HG03108 (cell line): ENCODE results near the gene SLC12A9.

Source experiments
- ATAC-seq: cut with Tn5 transposase; IDR thresholded peaks from one replicate; pipeline ENCODE4 v1.9.1; 2021; ENCODE audit warnings: moderate library complexity; ENCODE audit not compliant: unreplicated experiment

Gene SLC12A9

DNA sequence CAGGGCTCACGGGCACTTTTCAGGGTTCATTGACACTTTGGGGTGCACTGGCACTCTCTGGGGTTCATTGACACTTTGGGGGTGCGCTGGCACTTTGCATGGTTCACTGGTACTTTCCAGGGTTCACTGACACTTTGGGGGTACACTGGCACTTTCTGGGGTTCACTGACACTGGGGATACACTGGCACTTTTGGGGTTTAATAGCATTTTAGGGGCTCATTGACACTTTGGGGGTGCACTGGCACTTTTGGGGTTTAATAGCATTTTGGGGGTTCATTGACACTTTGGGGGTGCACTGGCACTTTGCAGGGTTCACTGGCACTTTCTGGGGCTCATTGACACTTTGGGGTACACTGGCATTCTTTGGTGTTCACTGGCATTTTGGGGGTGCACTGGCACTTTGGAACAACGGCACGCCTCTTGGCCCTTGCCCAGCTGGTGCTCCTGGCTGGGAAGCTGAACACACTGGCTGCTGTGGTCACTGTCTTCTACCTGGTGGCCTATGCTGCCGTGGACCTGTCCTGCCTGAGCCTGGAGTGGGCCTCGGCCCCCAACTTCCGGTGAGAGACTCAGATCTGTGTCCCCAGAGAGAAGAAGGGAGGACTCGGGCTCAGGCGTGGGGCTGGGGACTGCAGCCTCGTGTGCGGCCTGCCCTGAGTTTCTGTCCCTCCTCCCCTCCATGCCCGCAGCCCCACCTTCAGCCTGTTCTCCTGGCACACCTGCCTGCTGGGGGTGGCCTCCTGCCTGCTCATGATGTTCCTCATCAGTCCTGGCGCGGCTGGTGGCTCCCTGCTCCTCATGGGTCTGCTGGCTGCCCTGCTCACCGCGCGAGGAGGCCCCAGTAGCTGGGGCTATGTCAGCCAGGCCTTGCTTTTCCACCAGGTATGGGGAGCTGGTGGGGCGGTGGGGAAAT lies 8.4 kb downstream of the SLC12A9 start:
- no peak for ATAC-seq

- no peak for ATAC-seq
Observed at GRCh38 chr7:100861616-100861985, 9.1 kb downstream of the SLC12A9 start.

- no peak for ATAC-seq
Observed at GRCh38 chr7:100863406-100863950, 11.0 kb downstream of the SLC12A9 start.

DNA sequence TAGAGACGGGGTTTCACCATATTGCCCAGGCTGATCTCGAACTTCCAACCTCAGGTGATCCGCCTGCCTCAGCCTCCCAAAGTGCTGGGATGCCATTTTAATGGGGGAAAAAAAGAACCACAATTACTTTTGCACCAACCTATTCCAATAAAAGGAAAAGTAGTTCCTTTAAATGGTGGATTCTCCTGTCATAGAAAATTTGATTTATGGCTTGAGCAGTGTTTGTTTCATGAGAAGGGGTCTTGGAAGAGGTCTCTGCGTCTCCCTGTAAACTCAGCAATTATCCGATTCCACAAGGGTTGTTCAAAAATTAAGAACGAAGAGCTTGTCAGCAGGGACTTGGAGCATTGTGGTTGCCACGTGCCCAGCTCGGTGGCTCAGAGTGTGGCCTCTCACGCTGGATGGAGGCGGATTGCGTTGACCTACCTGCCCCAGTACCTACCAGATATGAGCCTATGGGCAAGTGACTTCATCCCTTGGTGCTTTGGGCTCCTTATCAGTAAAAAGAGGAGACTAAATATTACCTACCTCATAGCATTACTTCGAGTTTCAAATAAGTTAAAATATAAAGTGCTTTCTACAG lies 11.8 kb downstream of the SLC12A9 start:
- ATAC-seq, result no peak

DNA sequence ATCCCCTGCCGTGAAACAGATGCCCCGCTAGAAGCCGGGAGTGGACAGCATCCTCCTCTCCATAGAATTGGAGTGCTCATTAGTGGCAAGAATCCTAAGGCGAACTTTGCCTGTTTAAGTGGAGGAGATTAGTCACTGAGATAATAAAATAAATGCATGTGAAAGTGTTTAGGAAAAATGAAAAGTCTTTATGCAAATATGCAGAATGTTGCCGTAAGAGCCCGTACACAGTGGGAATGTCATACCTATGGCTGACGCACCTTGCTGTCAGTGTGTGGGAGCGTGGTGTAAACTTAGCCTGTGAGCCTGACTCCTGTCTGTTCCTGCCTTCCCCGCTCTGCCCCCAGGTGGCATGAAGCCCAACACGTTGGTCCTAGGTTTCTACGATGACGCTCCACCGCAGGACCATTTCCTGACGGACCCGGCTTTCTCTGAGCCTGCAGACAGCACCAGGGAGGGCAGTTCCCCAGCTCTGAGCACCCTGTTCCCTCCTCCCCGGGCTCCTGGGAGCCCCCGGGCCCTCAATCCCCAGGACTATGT lies 12.9 kb downstream of the SLC12A9 start:
- ATAC-seq, result no peak

GRCh38 chr7:100865938-100866728 lies 13.6 kb downstream of the SLC12A9 start:
- ATAC-seq, result no peak

DNA sequence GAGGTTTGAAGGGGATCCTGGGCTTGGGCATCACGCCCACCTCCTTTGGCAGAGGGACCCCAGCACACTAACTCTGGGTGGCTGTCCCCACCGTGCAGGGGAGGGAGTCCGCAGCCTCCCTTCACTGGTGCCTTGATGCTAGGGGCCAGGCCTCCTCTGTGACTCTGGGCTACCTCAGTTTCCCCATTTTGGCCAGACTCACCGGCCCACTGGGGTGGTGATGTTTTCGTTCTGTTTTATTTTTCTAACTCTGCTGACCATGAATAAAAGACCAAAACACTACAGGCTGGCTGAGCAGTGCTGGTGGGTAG lies 14.2 kb downstream of the SLC12A9 start:
- ATAC-seq, result no peak

GRCh38 chr7:100867040-100867775 lies 14.7 kb downstream of the SLC12A9 start, which contains the start of gene TRIP6:
Gene TRIP6, plus strand, starts transcription at chr7:100867387. Its CDS starts 111 bp downstream, at chr7:100867498.
- peak; percentile 59 for ATAC-seq

DNA sequence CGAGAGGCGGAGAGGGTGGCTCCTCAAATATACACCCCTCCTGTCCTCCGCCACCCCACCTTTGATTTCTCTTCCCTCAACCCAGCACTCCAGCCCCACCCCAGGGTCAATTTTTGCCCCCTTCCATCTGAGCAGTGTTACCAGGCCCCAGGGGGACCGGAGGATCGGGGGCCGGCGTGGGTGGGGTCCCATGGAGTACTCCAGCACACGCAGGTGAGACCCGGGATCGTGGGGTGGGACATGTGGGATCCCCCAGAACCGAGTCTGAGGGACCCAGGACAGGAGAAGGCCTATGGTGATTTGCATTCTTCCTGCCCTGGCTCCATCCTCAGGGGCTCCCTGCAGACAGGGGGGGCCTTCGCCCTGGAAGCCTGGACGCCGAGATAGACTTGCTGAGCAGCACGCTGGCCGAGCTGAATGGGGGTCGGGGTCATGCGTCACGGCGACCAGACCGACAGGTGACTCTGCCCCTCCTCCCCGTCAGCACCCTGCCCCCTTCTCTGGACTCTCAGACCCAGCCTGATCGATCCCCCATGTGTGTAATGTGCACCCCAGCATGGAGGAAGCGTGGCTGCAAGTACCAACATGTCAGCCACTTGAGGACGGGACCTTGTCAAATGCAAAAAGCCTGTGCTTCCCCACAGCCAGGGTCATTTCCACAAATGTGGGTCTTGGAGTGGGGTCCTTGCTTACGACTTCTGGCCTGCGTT lies 15.4 kb downstream of the SLC12A9 start:
- no peak for ATAC-seq

- ATAC-seq, result no peak
Observed at GRCh38 chr7:100873599-100874299, 21.2 kb downstream of the SLC12A9 start.

- ATAC-seq, result no peak
Observed at GRCh38 chr7:100874300-100874576, 21.7 kb downstream of the SLC12A9 start.

DNA sequence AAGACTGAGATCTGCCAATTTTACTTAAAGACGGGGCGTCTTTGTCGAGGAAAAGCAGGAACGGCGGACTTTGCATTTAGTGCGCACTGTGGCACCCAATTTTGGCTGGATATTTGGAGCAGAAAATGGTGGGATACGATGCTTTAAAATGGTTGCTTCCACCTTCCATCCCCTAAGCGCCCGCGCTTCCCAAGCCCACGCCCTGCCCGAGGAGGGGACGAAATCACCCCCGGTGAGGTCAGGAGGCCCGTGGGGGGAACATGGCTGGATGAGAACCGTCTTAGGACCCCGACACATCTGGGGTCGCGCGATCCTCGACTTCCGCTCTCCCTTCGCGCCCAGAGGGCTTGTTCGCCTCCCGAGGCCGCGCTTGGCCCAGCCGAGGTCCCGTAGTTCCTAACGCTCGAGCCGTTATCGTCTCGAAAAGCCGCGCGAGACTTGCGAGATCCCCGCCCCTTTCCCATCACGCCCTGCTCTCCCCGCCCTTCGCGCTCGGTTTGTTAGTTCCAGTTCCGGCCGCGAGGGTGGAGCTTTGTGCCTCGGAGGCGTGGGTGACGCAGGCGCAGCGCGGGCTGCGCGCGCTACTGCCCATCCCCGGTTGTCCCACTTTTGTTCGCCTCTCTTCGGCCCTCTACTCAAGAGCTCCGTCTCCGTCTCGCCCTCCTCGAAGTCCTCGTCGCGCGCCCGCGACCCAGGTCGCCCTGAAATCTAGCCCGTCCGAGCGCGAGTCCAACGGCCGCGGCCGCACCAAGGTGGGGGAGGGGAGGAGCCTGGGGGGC lies 22.3 kb downstream of the SLC12A9 start, which contains the start of gene SRRT:
TSS of gene SRRT (plus strand) at position 527 of the 779 bp plus-strand sequence. CDS start 488 bp downstream, outside the sequence.
- peak; percentile 86 for ATAC-seq

DNA sequence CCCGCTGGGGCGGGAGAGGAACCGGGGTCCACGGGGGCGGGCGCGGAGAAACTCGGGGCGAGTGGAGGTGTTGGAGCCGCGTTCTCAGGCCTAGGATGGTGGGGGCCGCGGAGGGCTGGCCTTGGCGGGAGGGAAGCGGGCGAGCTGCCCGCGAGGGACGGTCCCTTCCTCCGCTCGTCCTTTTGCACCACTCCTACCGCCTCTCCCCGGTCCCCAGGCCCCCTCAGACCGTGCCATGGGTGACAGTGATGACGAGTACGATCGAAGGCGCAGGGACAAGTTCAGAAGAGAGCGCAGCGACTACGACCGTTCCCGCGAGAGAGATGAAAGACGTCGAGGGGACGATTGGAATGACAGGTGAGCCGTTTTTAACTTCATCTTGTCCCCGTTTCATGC lies 22.8 kb downstream of the SLC12A9 start:
- ATAC-seq, result peak; percentile 27

- no peak for ATAC-seq
Observed at GRCh38 chr7:100878013-100878412, 25.5 kb downstream of the SLC12A9 start.

DNA sequence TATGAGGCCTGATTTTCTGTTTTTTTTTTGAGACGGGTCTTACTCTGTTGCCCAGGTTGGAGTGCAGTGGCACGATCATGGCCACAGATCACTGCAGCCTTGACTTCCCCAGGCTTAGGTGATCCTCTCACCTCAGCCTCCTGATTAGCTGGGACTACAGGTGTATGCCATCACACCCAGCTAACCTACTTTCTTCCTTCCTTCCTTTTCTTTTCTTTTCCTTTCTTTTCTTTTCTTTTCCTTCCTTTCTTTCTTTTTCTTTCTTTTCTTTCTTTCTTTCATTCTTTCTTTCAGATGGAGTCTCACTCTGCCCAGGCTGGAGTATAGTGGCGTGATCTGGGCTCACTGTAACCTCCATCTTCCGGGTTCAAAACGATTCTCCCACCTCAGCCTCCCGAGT lies 26.2 kb downstream of the SLC12A9 start:
- no peak for ATAC-seq

DNA sequence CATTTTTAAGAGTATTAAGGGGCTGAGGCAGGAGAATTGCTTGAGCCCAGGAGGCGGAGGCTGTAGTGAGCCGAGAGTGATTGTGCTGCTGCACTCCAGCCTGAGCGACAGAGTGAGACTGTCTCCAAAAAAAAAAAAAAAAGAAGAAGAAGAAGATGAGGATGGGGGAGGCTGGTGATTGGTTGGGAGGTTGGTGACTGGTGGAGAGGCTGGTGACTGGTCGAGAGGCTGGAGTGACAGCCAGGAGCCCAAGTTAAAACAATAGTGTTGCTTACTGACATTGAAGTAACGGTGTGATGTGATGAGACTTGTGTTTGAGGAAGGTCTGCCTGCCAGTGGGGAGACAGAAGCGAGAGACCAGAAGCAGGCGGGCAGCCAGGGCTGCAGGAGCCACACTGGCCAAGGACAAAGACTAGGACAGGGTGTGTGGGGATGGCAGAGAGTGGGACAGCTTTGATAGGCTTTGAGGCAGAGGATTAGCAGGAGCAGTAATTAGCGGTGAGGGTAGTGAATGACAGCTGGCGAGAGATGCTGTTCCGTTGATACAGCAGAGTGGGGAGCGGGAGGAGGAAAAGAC lies 27.3 kb downstream of the SLC12A9 start:
- ATAC-seq, result no peak

- ATAC-seq, result no peak
Observed at GRCh38 chr7:100880645-100881044, 28.1 kb downstream of the SLC12A9 start.

DNA sequence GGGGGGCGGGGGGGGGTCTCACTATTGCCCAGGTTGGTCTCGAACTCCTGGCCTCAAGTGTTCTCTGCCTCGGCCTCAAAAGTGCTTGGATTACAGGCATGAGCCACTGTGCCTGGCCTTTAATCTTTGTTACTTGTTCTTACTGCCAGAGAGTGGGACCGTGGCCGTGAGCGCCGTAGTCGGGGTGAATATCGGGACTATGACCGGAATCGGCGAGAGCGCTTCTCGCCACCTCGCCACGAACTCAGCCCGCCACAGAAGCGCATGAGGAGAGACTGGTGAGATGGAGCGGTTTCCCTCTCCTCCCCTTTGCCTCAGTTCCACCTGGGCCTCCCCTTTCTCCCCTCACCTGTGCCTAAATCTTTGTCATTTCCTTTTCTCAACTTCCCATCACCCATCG lies 28.6 kb downstream of the SLC12A9 start:
- ATAC-seq, result no peak
